ENCODE data around the gene POLL. TPM values are rescaled to one million over a fixed set of nuclear protein-coding genes. Genes with fewer than 3 reads are reported as not detected.

Gene POLL
- total and polyA plus RNA-seq, 2 of the 4 experiments (the other 2 are of a cell fraction): 6.3 to 23.7 TPM

DNA sequence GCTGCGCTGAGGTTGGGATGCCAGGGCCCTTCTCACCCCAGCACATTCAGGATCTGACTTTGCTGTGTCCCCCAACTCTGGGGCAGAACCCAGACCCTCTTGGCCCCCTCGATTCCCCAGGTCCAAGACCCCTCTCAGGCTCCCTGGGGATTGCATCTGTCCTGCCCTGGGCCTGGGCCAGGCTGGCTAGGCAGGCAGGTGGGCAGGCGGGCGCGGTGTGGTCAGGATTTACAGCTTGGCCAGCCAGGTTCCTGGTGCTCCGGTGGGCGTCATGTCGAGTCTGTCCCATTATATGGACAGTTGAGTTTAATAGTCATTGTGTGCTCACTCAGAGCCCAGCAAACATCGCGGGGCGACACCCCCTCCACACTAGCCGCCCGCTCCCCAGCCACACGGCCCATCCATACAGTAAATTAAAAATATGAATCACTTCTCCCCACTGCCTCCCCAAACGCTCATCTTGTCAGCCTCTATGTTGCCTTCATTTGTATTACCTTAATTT, 23.5 kb downstream of the POLL start:
- Histone ChIP-seq H4K91ac (ENCODE audit: insufficient read depth, low read depth, low read length) (no peak overlapping the region), H2AK5ac (ENCODE audit: low read depth, low read length) (no peak overlapping the region), H2BK5ac (ENCODE audit: low read depth, low read length, poor library complexity, severe bottlenecking) (no peak overlapping the region), H3K79me1 (ENCODE audit: low read depth in 1 of 2, low read length in 2 of 2) (no peaks in the 10 kb centered on the region), H3K9me3 (ENCODE audit: control insufficient read depth, insufficient read depth, low read length) (no peaks in the 10 kb centered on the region), H2BK15ac (ENCODE audit: low read depth, low read length) (no peak overlapping the region), H3K36me3 (ENCODE audit: control insufficient read depth, insufficient read depth, low read length) (no peaks in the 10 kb centered on the region), H4K8ac (ENCODE audit: low read depth in 2 of 2, low read length in 2 of 2) (no peak overlapping the region), H3K23ac (ENCODE audit: low read depth, low read length) (no peak overlapping the region), H2BK120ac (ENCODE audit: low read depth, low read length) (no peak overlapping the region), H4K20me1 (ENCODE audit: insufficient read depth, low read length) (no peaks in the 10 kb centered on the region), H3K4ac (ENCODE audit: low read depth, low read length) (no peak overlapping the region), H2AK9ac (replicated peaks; ENCODE audit: low read depth, low read length, poor library complexity) (no peak overlapping the region), H3K18ac (ENCODE audit: low read depth, low read length) (no peak overlapping the region), H4K5ac (ENCODE audit: low read depth, low read length) (no peak overlapping the region), H3K27ac (ENCODE audit: insufficient read depth, low read length) (no peak overlapping the region), H3K4me2 (ENCODE audit: low read depth, low read length) (no peak overlapping the region), H3K56ac (ENCODE audit: extremely low read depth, insufficient read depth, low read length) (no peak overlapping the region), H3K27me3 (ENCODE audit: control insufficient read depth, insufficient read depth, low read length) (peaks cover 42% of the 10 kb centered on the region), H2AFZ (replicated peaks; ENCODE audit: low read length, poor library complexity) (no peak overlapping the region), H3K4me1 (ENCODE audit: control insufficient read depth, insufficient read depth, low read length) (peaks cover 2% of the 10 kb centered on the region; the same call in 1 of the 2 replicates), H3K9me1 (ENCODE audit: insufficient read depth, low read length) (peaks cover 2% of the 10 kb centered on the region), H3K14ac (replicated peaks; ENCODE audit: low read depth, low read length) (no peak overlapping the region), H3K4me3 (ENCODE audit: insufficient read depth, low read depth, low read length) (no peak overlapping the region), H3K9ac (ENCODE audit: low read depth, low read length) (no peak overlapping the region), H2BK20ac (ENCODE audit: low read depth, low read length) (no peak overlapping the region)
- ChIA-PET CTCF (interaction anchor here (0.6 kb wide), 1 partner anchor 14 kb away, joined by 3 read pairs; no protein-coding TSS in a partner anchor), POLR2A (ENCODE audit: unreplicated experiment) (no interaction called here)
- ATAC-seq (ENCODE audit: low read depth): no peak
- dilution Hi-C loops (cut with HindIII; ENCODE audit: low sequenced_read_pairs, unreplicated experiment) (no loop called here), in situ Hi-C loops (cut with MboI; ENCODE audit: low sequenced_read_pairs) (no loop called here), intact Hi-C loops (cut with micrococcal nuclease) (no loop called here)
- no peak for DNase-seq
- WGBS, 2 experiments (ENCODE audit: extremely low coverage in 2 of 2, insufficient read length in 1 of 2): no CpG with 5 or more reads among the region's 15 CpGs
- BruUV-seq (replicated peaks): no TSS peak
- TF ChIP-seq, protein P1, sequence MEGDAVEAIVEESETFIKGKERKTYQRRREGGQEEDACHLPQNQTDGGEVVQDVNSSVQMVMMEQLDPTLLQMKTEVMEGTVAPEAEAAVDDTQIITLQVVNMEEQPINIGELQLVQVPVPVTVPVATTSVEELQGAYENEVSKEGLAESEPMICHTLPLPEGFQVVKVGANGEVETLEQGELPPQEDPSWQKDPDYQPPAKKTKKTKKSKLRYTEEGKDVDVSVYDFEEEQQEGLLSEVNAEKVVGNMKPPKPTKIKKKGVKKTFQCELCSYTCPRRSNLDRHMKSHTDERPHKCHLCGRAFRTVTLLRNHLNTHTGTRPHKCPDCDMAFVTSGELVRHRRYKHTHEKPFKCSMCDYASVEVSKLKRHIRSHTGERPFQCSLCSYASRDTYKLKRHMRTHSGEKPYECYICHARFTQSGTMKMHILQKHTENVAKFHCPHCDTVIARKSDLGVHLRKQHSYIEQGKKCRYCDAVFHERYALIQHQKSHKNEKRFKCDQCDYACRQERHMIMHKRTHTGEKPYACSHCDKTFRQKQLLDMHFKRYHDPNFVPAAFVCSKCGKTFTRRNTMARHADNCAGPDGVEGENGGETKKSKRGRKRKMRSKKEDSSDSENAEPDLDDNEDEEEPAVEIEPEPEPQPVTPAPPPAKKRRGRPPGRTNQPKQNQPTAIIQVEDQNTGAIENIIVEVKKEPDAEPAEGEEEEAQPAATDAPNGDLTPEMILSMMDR (conservative IDR thresholded peaks at IDR 0.05; ENCODE audit: low read depth, low read length): no peak
- TF ChIP-seq NFE2L2 (IDR thresholded peaks at IDR 0.05; ENCODE audit: low read depth, low read length) (no peak), MAZ (IDR thresholded peaks at IDR 0.05; ENCODE audit: borderline replicate concordance, low read depth, low read length) (no peak), POLR2A (IDR thresholded peaks at IDR 0.05; ENCODE audit: low read depth, low read length) (no peak), FOS (IDR thresholded peaks at IDR 0.05; ENCODE audit: low read depth, low read length) (no peak), MXI1 (IDR thresholded peaks at IDR 0.05; ENCODE audit: borderline replicate concordance, low read depth, low read length) (no peak), RCOR1 (IDR thresholded peaks at IDR 0.05; ENCODE audit: insufficient replicate concordance, low read length) (no peak), RFX5 (IDR thresholded peaks at IDR 0.05; ENCODE audit: low read depth, low read length) (no peak), CEBPB (IDR thresholded peaks at IDR 0.05; ENCODE audit: low read depth, low read length) (no peak), MAFK (IDR thresholded peaks at IDR 0.05; ENCODE audit: low read depth, low read length) (no peak), RAD21 (IDR thresholded peaks at IDR 0.05; ENCODE audit: low read length) (no peak)
- TF ChIP-seq, protein P2, sequence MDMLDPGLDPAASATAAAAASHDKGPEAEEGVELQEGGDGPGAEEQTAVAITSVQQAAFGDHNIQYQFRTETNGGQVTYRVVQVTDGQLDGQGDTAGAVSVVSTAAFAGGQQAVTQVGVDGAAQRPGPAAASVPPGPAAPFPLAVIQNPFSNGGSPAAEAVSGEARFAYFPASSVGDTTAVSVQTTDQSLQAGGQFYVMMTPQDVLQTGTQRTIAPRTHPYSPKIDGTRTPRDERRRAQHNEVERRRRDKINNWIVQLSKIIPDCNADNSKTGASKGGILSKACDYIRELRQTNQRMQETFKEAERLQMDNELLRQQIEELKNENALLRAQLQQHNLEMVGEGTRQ (IDR thresholded peaks at IDR 0.05; ENCODE audit: low read depth, low read length): no peak
- TF ChIP-seq, protein P3, sequence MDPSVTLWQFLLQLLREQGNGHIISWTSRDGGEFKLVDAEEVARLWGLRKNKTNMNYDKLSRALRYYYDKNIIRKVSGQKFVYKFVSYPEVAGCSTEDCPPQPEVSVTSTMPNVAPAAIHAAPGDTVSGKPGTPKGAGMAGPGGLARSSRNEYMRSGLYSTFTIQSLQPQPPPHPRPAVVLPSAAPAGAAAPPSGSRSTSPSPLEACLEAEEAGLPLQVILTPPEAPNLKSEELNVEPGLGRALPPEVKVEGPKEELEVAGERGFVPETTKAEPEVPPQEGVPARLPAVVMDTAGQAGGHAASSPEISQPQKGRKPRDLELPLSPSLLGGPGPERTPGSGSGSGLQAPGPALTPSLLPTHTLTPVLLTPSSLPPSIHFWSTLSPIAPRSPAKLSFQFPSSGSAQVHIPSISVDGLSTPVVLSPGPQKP (IDR thresholded peaks at IDR 0.05; ENCODE audit: borderline replicate concordance, low read depth, low read length): no peak

Data from IMR-90 (cell line).